ENCODE measurements around the gene C2CD2L. TPM values are rescaled to one million over a fixed set of nuclear protein-coding genes. Genes with fewer than 3 reads are reported as not detected.
"Not testable (repeated sequence)": the region's sequence is repeated elsewhere in the genome, so short reads cannot be mapped to it uniquely, and the experiment has no call there.

C2CD2L gene
- 8.0 TPM for polyA plus RNA-seq (ENCODE audit: insufficient read length)

GRCh38 chr11:119106564-119107537 lies at the start of gene C2CD2L:
Gene C2CD2L (plus strand): TSS chr11:119107344. CDS start chr11:119107742, 398 bp downstream.
- DNase-seq: peak; percentile 92

GRCh38 chr11:119059128-119059527 lies 48.0 kb upstream of the C2CD2L start:
- DNase-seq: not testable (repeated sequence)

DNA sequence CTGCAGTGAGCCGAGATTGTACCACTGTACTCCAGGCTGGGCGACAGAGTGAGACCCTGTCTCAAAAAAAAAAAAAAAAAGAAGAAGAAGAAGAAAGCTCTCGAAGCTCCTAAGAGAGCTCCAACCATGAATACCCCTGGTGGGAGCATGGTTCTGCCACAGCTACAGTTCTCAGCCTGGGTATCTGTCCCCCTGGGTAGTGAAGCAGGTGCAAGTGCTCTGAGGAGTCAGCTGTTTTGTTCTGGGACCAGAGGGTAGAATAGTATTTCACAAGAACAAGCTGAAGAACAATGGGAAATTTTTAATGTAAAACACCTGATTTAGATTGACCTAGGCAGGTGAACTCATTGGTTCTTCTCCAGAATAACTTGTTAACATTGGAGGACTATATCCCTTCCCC lies 45.9 kb upstream of the C2CD2L start:
- no peak for DNase-seq

DNA sequence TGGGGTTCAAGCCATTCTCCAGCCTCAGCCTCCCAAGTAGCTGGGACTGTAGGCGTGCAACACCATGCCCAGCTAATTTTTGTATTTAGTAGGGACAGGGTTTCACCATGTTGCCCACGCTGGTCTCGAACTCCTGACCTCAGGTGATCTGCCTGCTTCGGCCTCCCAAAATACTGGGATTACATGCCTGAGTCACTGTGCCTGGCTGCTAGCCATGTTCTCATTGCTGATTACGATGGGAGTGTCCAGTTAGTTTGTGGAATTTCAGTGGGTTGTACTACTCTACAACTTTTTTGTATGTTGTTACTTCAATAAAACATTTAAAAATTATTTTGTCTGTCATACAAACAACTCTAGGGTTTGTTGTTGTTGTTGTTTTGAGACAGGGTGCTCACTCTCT lies 44.4 kb upstream of the C2CD2L start:
- no peak for DNase-seq

GRCh38 chr11:119065369-119065768 lies 41.8 kb upstream of the C2CD2L start:
- DNase-seq: no peak

DNA sequence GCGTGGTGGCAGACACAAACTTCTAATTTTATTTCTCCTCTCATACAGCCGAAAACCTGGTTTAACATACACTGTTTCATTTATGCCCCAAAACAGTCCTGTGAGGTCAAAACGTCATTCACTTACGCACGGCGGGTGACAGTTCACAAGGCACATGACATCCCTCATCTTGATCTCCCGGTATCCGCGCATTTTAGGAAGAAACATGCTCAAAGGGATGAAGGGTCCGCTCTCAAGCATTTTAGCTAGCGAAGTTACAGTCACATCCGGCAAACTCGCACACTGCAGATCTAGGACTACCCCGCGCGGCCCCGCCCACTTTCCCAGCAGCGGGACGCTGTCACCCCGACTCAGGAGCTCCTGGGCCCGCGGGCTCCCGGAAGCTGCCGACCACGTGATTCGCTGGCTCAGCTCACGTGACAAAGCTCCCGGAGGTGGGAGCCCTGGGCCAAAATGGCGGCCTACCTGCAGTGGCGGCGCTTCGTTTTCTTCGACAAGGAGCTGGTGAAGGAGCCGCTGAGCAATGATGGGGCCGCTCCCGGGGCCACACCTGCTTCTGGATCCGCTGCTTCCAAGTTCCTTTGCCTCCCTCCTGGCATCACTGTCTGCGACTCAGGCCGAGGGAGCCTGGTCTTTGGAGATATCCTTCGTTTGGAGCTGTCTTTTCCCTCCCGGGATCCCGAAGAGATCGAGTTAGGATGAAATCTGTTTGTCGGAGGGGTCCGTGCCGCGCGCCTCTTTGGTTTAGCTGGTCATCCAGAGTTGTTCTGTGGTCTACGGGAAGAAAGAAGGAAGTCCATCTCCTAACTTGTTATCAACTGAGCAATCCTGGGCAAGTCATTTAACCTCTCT lies 39.5 kb upstream of the C2CD2L start, which contains the start of gene VPS11:
Gene VPS11, plus strand, starts transcription at position 448 of the 852 bp plus-strand sequence. Its CDS starts 6 bp downstream, at position 454.
- DNase-seq: peak; percentile 97

DNA sequence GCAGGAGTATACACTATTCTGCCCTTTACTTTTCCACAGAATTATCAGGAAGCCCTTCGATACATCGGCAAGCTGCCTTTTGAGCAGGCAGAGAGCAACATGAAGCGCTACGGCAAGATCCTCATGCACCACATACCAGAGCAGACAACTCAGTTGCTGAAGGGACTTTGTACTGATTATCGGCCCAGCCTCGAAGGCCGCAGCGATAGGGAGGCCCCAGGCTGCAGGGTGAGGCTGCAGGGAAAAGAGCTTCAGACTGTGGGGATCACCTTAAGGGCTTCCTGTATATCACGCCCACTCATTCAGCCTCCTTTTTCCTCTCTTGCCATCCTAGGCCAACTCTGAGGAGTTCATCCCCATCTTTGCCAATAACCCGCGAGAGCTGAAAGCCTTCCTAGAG lies 29.3 kb upstream of the C2CD2L start:
- no peak for DNase-seq

- DNase-seq: no peak
These were observed 28.3 kb upstream of the C2CD2L start for GRCh38 chr11:119078675-119079420.

DNA sequence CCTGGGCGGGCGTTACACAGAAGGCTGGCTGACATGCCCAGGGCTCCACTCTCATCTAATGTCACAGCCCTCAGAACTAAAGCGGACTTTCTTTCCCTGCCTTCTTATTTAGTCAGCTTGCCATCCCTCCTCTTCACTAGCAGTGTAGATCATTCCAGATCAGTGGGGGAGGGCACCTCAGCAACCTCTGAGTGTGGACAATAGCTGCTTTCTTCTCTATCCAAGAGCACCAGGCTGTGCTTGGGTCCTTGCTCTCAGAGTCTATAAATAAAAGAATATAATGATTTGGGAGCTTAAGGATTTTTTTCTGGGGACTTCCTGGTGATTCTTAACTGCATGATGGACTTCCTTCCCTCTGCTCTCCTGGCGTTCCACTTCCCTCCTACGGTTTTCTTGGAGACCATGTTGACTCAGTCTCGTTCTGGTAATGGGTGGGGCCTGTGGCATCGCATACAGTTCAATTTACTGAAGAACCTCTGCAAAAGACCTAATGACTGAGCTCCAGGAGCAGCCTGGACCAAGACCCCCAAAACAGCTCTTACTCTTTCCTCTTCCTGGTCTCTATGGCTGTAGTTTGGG lies 25.4 kb upstream of the C2CD2L start:
- DNase-seq: no peak

DNA sequence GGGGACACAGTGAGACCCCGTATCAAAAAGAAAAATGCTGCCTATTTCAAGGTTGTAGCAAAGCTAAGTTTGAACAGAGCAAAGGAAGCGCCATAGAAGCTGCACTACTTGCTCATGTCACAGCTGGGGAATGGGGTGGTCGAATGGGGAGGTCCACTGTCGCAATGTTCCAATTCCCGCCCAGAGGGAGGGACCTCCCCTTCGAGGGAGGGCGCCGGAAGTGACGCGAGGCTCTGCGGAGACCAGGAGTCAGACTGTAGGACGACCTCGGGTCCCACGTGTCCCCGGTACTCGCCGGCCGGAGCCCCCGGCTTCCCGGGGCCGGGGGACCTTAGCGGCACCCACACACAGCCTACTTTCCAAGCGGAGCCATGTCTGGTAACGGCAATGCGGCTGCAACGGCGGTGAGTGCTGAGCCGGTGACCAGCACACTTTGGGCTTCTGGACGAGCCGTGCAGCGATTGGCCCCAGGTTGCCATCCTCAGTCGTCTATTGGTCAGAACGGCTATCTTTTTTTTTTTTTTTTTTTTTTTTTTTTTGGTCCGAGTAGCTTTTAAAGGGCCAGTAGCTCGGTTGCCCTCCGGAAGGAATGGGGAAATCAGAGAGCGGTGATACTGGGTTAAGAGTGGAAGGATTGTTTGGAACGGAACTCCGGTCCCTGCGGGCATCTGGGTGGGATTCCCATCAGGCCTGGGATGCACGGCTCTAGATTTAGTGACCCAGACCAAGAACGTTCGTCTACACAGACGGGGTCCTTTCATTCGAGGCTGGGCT lies 22.3 kb upstream of the C2CD2L start, which contains the start of gene HMBS:
Gene HMBS, plus strand, starts transcription at position 219 of the 774 bp plus-strand sequence. Its CDS starts 153 bp downstream, at position 372.
- peak; percentile 97 for DNase-seq

DNA sequence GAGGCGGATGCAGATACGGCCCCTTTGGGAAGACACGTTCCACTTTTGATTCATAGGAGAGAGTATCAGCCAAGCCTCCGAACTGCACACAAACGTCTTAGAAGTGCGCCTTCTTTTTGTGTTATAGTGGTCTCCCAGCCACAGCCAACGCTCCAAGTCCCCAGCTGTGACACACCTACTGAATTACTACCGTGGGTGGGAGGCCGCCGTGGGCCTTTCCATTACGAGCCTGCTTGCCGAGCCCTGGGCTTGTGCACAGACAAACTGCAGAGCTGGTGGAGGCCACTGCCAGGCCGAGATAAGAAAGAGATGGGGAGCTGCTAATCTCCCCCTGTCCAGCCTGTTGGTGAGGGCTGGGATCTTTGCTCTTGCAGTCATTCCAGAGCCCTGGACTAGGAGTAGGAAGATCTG lies 21.7 kb upstream of the C2CD2L start:
- DNase-seq: no peak

DNA sequence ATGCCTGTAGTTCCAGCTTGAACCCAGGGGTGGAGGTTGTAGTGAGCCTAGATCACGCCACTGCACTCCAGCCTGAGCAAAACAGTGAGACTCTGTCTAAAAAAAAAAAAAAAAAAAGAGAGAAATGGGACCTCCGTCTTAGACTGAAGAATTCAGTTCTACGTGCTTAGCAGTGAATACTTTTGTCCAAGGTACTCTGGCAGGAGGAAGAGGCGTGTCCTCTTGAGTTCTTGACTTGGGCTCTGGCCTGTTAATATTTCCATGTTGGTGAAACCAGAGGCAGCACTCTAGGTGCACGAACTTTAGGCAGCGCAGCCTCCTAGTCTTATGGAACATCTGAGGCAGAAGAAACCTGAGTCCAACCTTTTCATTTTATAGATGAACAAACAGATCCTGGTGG lies 20.0 kb upstream of the C2CD2L start:
- DNase-seq: no peak

DNA sequence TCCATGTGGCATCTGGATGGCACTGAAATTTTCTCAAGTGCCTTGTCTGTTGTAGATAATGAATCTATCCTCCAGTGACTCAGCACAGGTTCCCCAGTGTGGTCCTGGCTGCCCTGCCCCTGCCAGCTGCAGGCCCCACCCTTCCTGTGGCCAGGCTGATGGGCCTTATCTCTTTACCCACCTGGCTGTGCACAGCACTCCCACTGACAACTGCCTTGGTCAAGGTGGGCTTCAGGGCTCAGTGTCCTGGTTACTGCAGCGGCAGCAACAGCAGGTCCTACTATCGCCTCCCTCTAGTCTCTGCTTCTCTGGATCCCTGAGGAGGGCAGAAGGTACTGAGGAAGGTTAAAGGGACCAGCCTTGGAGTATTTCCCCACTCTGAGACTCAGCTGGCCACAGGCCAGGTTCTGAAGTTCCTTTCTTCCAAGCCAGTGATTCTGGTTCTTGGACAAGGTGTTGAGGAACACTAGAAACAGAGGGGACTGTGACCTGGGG lies 19.4 kb upstream of the C2CD2L start:
- DNase-seq: no peak

- no peak for DNase-seq
These were observed 18.7 kb upstream of the C2CD2L start for GRCh38 chr11:119088406-119088805.

DNA sequence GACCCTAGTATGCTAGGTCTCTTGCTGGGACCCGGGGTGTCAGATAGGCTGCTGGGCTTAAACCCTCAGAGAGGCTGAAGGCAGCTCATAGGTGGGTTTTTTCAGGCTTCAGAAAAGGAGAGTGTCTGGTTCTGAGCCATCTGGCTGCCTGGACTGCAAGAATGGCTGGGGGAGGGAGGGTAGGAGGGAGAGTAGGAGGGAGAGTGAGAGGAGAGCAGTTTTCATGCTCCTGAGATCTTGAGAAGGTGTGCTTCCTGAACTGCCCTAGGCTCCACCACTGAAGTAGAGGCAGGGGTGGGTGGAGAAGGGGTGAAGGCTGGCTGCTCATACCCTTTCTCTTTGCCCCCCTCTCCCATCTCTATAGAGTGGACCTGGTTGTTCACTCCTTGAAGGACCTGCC lies 17.8 kb upstream of the C2CD2L start:
- DNase-seq: no peak

DNA sequence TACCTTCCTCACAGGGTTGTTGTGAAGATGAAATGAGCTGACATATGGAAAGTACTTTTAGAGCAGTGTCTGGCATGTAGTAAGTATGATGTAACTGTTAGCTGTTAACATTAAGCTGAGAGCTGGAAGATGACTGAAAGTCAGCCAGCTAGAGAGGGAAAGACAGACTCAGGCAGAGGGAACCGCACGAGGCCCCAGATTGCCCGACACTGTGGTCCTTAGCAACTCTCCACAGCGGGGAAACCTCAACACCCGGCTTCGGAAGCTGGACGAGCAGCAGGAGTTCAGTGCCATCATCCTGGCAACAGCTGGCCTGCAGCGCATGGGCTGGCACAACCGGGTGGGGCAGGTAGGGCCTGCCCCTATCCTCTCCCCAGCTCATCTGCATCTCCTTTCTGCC lies 16.0 kb upstream of the C2CD2L start:
- DNase-seq: peak; percentile 59

DNA sequence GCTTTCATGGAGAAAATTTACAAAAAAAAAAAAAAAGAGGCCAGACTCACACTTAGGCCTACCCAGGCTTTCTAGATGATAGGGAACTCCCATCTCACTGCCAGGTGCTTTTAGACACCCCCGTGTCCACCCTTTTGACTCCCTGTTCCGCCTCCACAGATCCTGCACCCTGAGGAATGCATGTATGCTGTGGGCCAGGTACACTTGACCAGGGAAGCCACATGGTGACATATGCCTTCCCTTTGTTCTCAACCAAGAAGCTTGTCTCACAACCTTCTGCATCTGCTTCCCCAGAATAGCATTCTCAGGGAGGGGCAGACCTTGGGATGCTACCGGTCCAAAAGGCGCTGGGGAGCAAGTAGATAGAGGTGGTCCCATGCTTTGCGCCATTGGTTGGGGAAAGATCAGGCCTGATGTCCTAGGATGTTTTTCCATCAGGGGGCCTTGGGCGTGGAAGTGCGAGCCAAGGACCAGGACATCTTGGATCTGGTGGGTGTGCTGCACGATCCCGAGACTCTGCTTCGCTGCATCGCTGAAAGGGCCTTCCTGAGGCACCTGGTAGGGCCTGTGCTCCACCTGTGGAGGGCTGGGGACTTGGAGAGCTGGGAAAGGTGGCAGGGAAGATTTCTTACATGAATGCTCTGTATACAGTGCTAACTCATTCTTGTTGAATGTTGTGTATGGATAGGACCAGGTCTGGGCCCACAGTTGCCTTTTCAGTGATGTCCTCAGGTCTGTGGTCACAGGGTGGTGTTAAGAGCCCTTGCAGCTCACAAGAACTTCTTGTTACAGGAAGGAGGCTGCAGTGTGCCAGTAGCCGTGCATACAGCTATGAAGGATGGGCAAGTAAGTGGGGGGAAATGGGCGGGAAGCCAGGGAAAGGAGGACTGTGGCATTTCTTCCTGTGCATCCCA lies 14.9 kb upstream of the C2CD2L start:
- DNase-seq: no peak

- no peak for DNase-seq
These were observed 14.0 kb upstream of the C2CD2L start for GRCh38 chr11:119092880-119093842.

Measured in hindlimb muscle (tissue), 1 donor.